Measurements from ENCODE around the gene TYRO3. TPM values are rescaled to one million over a fixed set of nuclear protein-coding genes. Genes with fewer than 3 reads are reported as not detected.

TYRO3 gene
- polyA plus RNA-seq, 1 donor: 36.6 TPM

GRCh38 chr15:41570764-41571163, 11.8 kb downstream of the TYRO3 start:
- Histone ChIP-seq H3K27me3 (ENCODE audit: control insufficient read depth, insufficient read depth, low read length) (no peaks in the 10 kb centered on the region), H3K4me3 (ENCODE audit: low read length) (no peak overlapping the region), H3K9me3 (ENCODE audit: control insufficient read depth, low read depth, low read length) (no peaks in the 10 kb centered on the region), H3K27ac (ENCODE audit: low read length) (no peak overlapping the region), H3K4me1 (ENCODE audit: control insufficient read depth, insufficient read depth, low read length) (peaks cover 36% of the 10 kb centered on the region), H3K36me3 (ENCODE audit: control insufficient read depth, insufficient read depth, low read length) (peaks cover 66% of the 10 kb centered on the region)
- DNase-seq: no peak
- WGBS (ENCODE audit: insufficient coverage, low lambda C conversion rate): no CpG with 5 or more reads among the region's 3 CpGs

GRCh38 chr15:41571948-41572347, 12.9 kb downstream of the TYRO3 start:
- Histone ChIP-seq H3K4me1 (ENCODE audit: control insufficient read depth, insufficient read depth, low read length) (peaks cover 24% of the 10 kb centered on the region), H3K4me3 (ENCODE audit: low read length) (no peak overlapping the region), H3K27ac (ENCODE audit: low read length) (no peak overlapping the region), H3K36me3 (ENCODE audit: control insufficient read depth, insufficient read depth, low read length) (peaks cover 68% of the 10 kb centered on the region), H3K9me3 (ENCODE audit: control insufficient read depth, low read depth, low read length) (no peaks in the 10 kb centered on the region), H3K27me3 (ENCODE audit: control insufficient read depth, insufficient read depth, low read length) (no peaks in the 10 kb centered on the region)
- no CpG with 5 or more reads among the region's 3 CpGs for whole genome bisulfite sequencing (ENCODE audit: insufficient coverage, low lambda C conversion rate)
- no peak for DNase-seq

- Histone ChIP-seq H3K27ac (ENCODE audit: low read length) (no peak overlapping the region), H3K36me3 (ENCODE audit: control insufficient read depth, insufficient read depth, low read length) (peaks cover 68% of the 10 kb centered on the region), H3K4me1 (ENCODE audit: control insufficient read depth, insufficient read depth, low read length) (peaks cover 15% of the 10 kb centered on the region), H3K9me3 (ENCODE audit: control insufficient read depth, low read depth, low read length) (no peaks in the 10 kb centered on the region), H3K4me3 (ENCODE audit: low read length) (no peak overlapping the region), H3K27me3 (ENCODE audit: control insufficient read depth, insufficient read depth, low read length) (no peaks in the 10 kb centered on the region)
- no peak for DNase-seq
- no CpG with 5 or more reads among the region's 8 CpGs for WGBS (ENCODE audit: insufficient coverage, low lambda C conversion rate)
These were observed 13.9 kb downstream of the TYRO3 start for GRCh38 chr15:41572866-41573265.

GRCh38 chr15:41573396-41573795, 14.4 kb downstream of the TYRO3 start:
- peaks cover 74% of the 10 kb centered on the region for H3K36me3 ChIP-seq (ENCODE audit: control insufficient read depth, insufficient read depth, low read length)
- no peaks in the 10 kb centered on the region for H3K9me3 ChIP-seq (ENCODE audit: control insufficient read depth, low read depth, low read length)
- H3K27ac ChIP-seq (ENCODE audit: low read length): no peak overlapping the region
- no peak overlapping the region for H3K4me3 ChIP-seq (ENCODE audit: low read length)
- WGBS (ENCODE audit: insufficient coverage, low lambda C conversion rate): no CpG with 5 or more reads among the region's 13 CpGs
- no peaks in the 10 kb centered on the region for H3K27me3 ChIP-seq (ENCODE audit: control insufficient read depth, insufficient read depth, low read length)
- DNase-seq: no peak
- H3K4me1 ChIP-seq (ENCODE audit: control insufficient read depth, insufficient read depth, low read length): peaks cover 10% of the 10 kb centered on the region

- WGBS (ENCODE audit: insufficient coverage, low lambda C conversion rate): no CpG with 5 or more reads among the region's 2 CpGs
- no peak for DNase-seq
- Histone ChIP-seq H3K36me3 (ENCODE audit: control insufficient read depth, insufficient read depth, low read length) (peaks cover 81% of the 10 kb centered on the region), H3K4me1 (ENCODE audit: control insufficient read depth, insufficient read depth, low read length) (peaks cover 8% of the 10 kb centered on the region), H3K9me3 (ENCODE audit: control insufficient read depth, low read depth, low read length) (no peaks in the 10 kb centered on the region), H3K4me3 (ENCODE audit: low read length) (no peak overlapping the region), H3K27ac (ENCODE audit: low read length) (no peak overlapping the region), H3K27me3 (ENCODE audit: control insufficient read depth, insufficient read depth, low read length) (no peaks in the 10 kb centered on the region)
These were observed 15.1 kb downstream of the TYRO3 start for GRCh38 chr15:41574158-41574557.

- peaks cover 4% of the 10 kb centered on the region for H3K4me1 ChIP-seq (ENCODE audit: control insufficient read depth, insufficient read depth, low read length)
- no peaks in the 10 kb centered on the region for H3K27me3 ChIP-seq (ENCODE audit: control insufficient read depth, insufficient read depth, low read length)
- H3K27ac ChIP-seq (ENCODE audit: low read length): no peak overlapping the region
- H3K36me3 ChIP-seq (ENCODE audit: control insufficient read depth, insufficient read depth, low read length): peaks cover 72% of the 10 kb centered on the region
- no peaks in the 10 kb centered on the region for H3K9me3 ChIP-seq (ENCODE audit: control insufficient read depth, low read depth, low read length)
- DNase-seq: no peak
- no CpG with 5 or more reads among the region's 6 CpGs for WGBS (ENCODE audit: insufficient coverage, low lambda C conversion rate)
- no peak overlapping the region for H3K4me3 ChIP-seq (ENCODE audit: low read length)
These were observed 16.3 kb downstream of the TYRO3 start for GRCh38 chr15:41575282-41575681.

GRCh38 chr15:41577863-41578735, 19.1 kb downstream of the TYRO3 start:
- peak in 1 of 2 donors; percentile 10 for DNase-seq
- Histone ChIP-seq H3K4me1 (ENCODE audit: control insufficient read depth, insufficient read depth, low read length) (peaks cover 4% of the 10 kb centered on the region), H3K27ac (ENCODE audit: low read length) (no peak overlapping the region), H3K27me3 (ENCODE audit: control insufficient read depth, insufficient read depth, low read length) (no peaks in the 10 kb centered on the region), H3K4me3 (ENCODE audit: low read length) (no peak overlapping the region), H3K36me3 (ENCODE audit: control insufficient read depth, insufficient read depth, low read length) (peaks cover 44% of the 10 kb centered on the region), H3K9me3 (ENCODE audit: control insufficient read depth, low read depth, low read length) (no peaks in the 10 kb centered on the region)
- no CpG with 5 or more reads among the region's 12 CpGs for WGBS (ENCODE audit: insufficient coverage, low lambda C conversion rate)

GRCh38 chr15:41578736-41579383, 19.8 kb downstream of the TYRO3 start:
- peaks cover 36% of the 10 kb centered on the region for H3K36me3 ChIP-seq (ENCODE audit: control insufficient read depth, insufficient read depth, low read length)
- peaks cover 7% of the 10 kb centered on the region for H3K4me1 ChIP-seq (ENCODE audit: control insufficient read depth, insufficient read depth, low read length)
- no CpG with 5 or more reads among the region's 9 CpGs for WGBS (ENCODE audit: insufficient coverage, low lambda C conversion rate)
- no peak overlapping the region for H3K4me3 ChIP-seq (ENCODE audit: low read length)
- no peaks in the 10 kb centered on the region for H3K27me3 ChIP-seq (ENCODE audit: control insufficient read depth, insufficient read depth, low read length)
- DNase-seq: peak in 1 of 2 donors; percentile 10
- H3K27ac ChIP-seq (ENCODE audit: low read length): no peak overlapping the region
- H3K9me3 ChIP-seq (ENCODE audit: control insufficient read depth, low read depth, low read length): no peaks in the 10 kb centered on the region

GRCh38 chr15:41581110-41581509, 22.1 kb downstream of the TYRO3 start:
- no CpG with 5 or more reads among the region's 2 CpGs for WGBS (ENCODE audit: insufficient coverage, low lambda C conversion rate)

GRCh38 chr15:41583795-41584194, 24.8 kb downstream of the TYRO3 start:
- Histone ChIP-seq H3K36me3 (ENCODE audit: control insufficient read depth, insufficient read depth, low read length) (peaks cover 3% of the 10 kb centered on the region), H3K4me1 (ENCODE audit: control insufficient read depth, insufficient read depth, low read length) (peaks cover 19% of the 10 kb centered on the region), H3K4me3 (ENCODE audit: low read length) (no peak overlapping the region), H3K27ac (ENCODE audit: low read length) (peak overlapping the region; percentile 36), H3K9me3 (ENCODE audit: control insufficient read depth, low read depth, low read length) (no peaks in the 10 kb centered on the region), H3K27me3 (ENCODE audit: control insufficient read depth, insufficient read depth, low read length) (no peaks in the 10 kb centered on the region)
- no CpG with 5 or more reads among the region's 6 CpGs for WGBS (ENCODE audit: insufficient coverage, low lambda C conversion rate)
- DNase-seq: peak; percentile 59 to 73

More at GRCh38 chr15:41581110-41581509, 22.1 kb downstream of the TYRO3 start:
- peak in 1 of 2 donors; percentile 33 for DNase-seq
- H3K27me3 ChIP-seq (ENCODE audit: control insufficient read depth, insufficient read depth, low read length): no peaks in the 10 kb centered on the region
- no peak overlapping the region for H3K4me3 ChIP-seq (ENCODE audit: low read length)
- H3K36me3 ChIP-seq (ENCODE audit: control insufficient read depth, insufficient read depth, low read length): peaks cover 21% of the 10 kb centered on the region
- peaks cover 15% of the 10 kb centered on the region for H3K4me1 ChIP-seq (ENCODE audit: control insufficient read depth, insufficient read depth, low read length)
- H3K27ac ChIP-seq (ENCODE audit: low read length): no peak overlapping the region
- no peaks in the 10 kb centered on the region for H3K9me3 ChIP-seq (ENCODE audit: control insufficient read depth, low read depth, low read length)
